DND-41 (cell line): ENCODE measurements around the gene CRHBP.

Experiments
- EZH2 ChIP-seq: IDR thresholded peaks from 3 replicates; pipeline ENCODE4 v1.6.1; 2012; ENCODE audit warnings: borderline replicate concordance, low read depth, mild to moderate bottlenecking, moderate library complexity, low read length, inconsistent platforms; ENCODE audit not compliant: severe bottlenecking
- TF ChIP-seq, protein P1 (sequence below): IDR thresholded peaks from 2 replicates; pipeline ENCODE4 v1.5.1; 2012; ENCODE audit warnings: borderline replicate concordance, low read length, moderate library complexity, mild to moderate bottlenecking; ENCODE audit not compliant: poor library complexity, severe bottlenecking; ENCODE audit errors: extremely low read depth

DNA sequence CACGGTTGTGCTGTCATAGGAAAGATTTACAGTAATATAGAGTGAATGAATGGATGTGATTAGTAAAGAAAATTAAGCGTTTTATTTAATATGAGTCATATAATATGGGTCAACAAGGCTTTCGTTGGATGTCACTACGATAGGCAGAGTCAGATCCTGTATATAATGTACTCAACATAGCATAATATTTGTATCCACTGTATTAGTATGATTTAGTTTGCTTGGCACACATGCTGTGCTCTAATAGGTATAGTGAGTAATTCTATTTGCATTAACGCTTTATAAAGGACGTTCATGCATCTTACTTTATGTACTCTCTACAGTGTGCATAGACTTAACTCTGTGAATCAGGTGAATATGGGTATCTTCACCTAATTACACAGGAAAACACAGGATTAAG lies 41.5 kb downstream of the CRHBP start:
- TF ChIP-seq, protein P1, sequence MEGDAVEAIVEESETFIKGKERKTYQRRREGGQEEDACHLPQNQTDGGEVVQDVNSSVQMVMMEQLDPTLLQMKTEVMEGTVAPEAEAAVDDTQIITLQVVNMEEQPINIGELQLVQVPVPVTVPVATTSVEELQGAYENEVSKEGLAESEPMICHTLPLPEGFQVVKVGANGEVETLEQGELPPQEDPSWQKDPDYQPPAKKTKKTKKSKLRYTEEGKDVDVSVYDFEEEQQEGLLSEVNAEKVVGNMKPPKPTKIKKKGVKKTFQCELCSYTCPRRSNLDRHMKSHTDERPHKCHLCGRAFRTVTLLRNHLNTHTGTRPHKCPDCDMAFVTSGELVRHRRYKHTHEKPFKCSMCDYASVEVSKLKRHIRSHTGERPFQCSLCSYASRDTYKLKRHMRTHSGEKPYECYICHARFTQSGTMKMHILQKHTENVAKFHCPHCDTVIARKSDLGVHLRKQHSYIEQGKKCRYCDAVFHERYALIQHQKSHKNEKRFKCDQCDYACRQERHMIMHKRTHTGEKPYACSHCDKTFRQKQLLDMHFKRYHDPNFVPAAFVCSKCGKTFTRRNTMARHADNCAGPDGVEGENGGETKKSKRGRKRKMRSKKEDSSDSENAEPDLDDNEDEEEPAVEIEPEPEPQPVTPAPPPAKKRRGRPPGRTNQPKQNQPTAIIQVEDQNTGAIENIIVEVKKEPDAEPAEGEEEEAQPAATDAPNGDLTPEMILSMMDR: no peak
- TF ChIP-seq EZH2: no peak
